Measurements from ENCODE around the gene TRIM17.

DNA sequence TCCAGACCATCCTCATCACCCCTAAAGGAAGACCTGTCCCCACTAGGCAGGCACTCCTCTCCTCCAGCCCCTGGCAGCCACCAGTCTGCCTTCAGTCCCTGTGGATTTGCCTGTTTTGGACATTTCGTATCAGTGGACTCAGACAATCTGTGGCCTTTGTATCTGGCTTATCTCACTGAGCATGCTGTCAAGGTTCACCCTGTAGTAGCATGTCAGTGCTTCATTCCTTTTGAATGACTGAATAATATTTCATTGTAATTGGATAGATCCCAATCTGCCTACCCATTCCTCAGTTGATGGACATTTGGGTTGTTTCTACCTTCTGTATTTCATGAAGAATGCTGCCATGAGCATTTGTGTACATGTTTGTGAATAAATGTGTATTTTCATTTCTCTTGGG lies 37.6 kb upstream of the TRIM17 start:
- TF ChIP-seq, protein P1, sequence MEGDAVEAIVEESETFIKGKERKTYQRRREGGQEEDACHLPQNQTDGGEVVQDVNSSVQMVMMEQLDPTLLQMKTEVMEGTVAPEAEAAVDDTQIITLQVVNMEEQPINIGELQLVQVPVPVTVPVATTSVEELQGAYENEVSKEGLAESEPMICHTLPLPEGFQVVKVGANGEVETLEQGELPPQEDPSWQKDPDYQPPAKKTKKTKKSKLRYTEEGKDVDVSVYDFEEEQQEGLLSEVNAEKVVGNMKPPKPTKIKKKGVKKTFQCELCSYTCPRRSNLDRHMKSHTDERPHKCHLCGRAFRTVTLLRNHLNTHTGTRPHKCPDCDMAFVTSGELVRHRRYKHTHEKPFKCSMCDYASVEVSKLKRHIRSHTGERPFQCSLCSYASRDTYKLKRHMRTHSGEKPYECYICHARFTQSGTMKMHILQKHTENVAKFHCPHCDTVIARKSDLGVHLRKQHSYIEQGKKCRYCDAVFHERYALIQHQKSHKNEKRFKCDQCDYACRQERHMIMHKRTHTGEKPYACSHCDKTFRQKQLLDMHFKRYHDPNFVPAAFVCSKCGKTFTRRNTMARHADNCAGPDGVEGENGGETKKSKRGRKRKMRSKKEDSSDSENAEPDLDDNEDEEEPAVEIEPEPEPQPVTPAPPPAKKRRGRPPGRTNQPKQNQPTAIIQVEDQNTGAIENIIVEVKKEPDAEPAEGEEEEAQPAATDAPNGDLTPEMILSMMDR (IDR thresholded peaks at IDR 0.05) = no peak
- TF ChIP-seq POLR2A (IDR thresholded peaks at IDR 0.05) = no peak

Measured in testis (tissue), 2 donors.